GM12878 (cell line): ENCODE data around the gene CPNE4.

Experiments
- BRCA1 ChIP-seq: IDR thresholded peaks from 2 replicates; pipeline ENCODE4 v1.6.1; 2011; ENCODE audit warnings: low read depth, low read length, improper control_type of control experiment
- CHD4 ChIP-seq: fragments of 200-600 bp; sonication (generic); IDR thresholded peaks from 2 replicates; pipeline ENCODE4 v1.6.1; 2016; ENCODE audit warnings: mild to moderate bottlenecking
- CTCF ChIP-seq, 3 experiments: IDR thresholded peaks in 2 of 3; conservative IDR thresholded peaks in 1 of 3; 2 replicates each; pipeline ENCODE4 v1.5.1; 2011; ENCODE audit warnings: low read depth in 3 of 3, low read length in 3 of 3, mild to moderate bottlenecking in 3 of 3, control low read depth in 2 of 3, moderate library complexity in 2 of 3, inconsistent platforms in 1 of 3, mixed read lengths in 1 of 3; ENCODE audit not compliant: control insufficient read depth in 2 of 3, insufficient read depth in 1 of 3; ENCODE audit errors: extremely low read depth in 1 of 3
- FOS ChIP-seq: IDR thresholded peaks from 3 replicates; pipeline ENCODE4 v1.6.1; 2011; ENCODE audit warnings: borderline replicate concordance; ENCODE audit not compliant: insufficient read length; ENCODE audit errors: extremely low read depth
- MYC ChIP-seq: IDR thresholded peaks from 2 replicates; pipeline ENCODE4 v1.6.1; 2011; ENCODE audit warnings: mild to moderate bottlenecking, low read length, moderate library complexity, inconsistent platforms; ENCODE audit not compliant: insufficient read depth, insufficient replicate concordance, insufficient read length, severe bottlenecking
- PBX3 ChIP-seq: IDR thresholded peaks from 2 replicates; pipeline ENCODE4 v1.6.1; 2011; ENCODE audit warnings: mild to moderate bottlenecking, low read depth, low read length, moderate library complexity; ENCODE audit not compliant: insufficient replicate concordance
- POLR2A ChIP-seq: IDR thresholded peaks from 2 replicates; pipeline ENCODE4 v1.6.1; 2011; ENCODE audit warnings: low read depth, mild to moderate bottlenecking, low read length
- POLR2AphosphoS5 ChIP-seq: IDR thresholded peaks from 2 replicates; pipeline ENCODE4 v1.6.1; 2011; ENCODE audit warnings: mild to moderate bottlenecking, low read length, inconsistent platforms
- SPI1 ChIP-seq: IDR thresholded peaks from 2 replicates; pipeline ENCODE4 v1.6.1; 2011; ENCODE audit warnings: low read depth, mild to moderate bottlenecking, low read length, moderate library complexity, borderline replicate concordance; ENCODE audit not compliant: insufficient read depth

- TF ChIP-seq CTCF (IDR thresholded peaks at IDR 0.05 in 2 of 3, conservative IDR thresholded peaks at IDR 0.05 in 1 of 3; ENCODE audit: control insufficient read depth in 2 of 3, extremely low read depth in 1 of 3, insufficient read depth in 1 of 3, low read depth in 3 of 3, low read length in 3 of 3) (no peak), FOS (no peak), POLR2A (no peak), BRCA1 (no peak), MYC (no peak), CHD4 (no peak), PBX3 (no peak), SPI1 (no peak), POLR2AphosphoS5 (no peak; the same call in 1 of the 2 replicates)
Measured at GRCh38 chr3:131491084-131491483, 543.7 kb downstream of the CPNE4 start.
